GM12892 (cell line): Measurements from ENCODE around the gene KCNJ6.

Experiments
- POLR2A ChIP-seq: IDR thresholded peaks from 2 replicates; pipeline ENCODE4 v1.6.1; 2011; ENCODE audit warnings: low read depth, low read length, control low read depth
- POLR2AphosphoS5 ChIP-seq: IDR thresholded peaks from 2 replicates; pipeline ENCODE4 v1.6.1; 2011; ENCODE audit warnings: low read depth, low read length, control low read depth

DNA sequence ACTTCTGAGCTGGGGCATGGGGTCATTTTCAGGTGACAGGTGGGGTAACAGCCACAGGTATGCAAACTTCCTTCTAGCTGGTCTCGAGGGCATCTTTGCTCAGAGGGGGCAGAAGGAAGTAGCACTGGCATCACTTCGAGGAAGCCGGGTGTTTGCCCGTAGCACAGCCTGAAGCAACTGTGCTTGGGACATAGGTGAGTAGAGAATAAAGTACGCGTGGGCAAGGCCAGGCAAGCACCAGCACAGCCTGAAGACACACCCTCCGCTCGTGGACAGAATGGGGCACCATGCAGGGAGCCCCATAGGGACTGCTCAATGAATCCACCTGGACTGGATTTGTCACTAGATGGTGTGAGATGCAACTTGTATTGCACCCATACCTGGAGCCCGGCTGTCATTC, 167.1 kb downstream of the KCNJ6 start:
- TF ChIP-seq POLR2A (no peak), POLR2AphosphoS5 (no peak)
